Thymus (tissue), 11 donors: ENCODE results near the gene SLC24A5. TPM values are rescaled to one million over a fixed set of nuclear protein-coding genes. Genes with fewer than 3 reads are reported as not detected.

ENCODE experiments used
- DNase-seq, 9 donors: peaks; one replicate each; pipeline ENCODE4 v3.0.0-alpha.2; 2013; ENCODE audit warnings: low spot score in 9 of 9, low read depth in 6 of 9, missing footprints in 1 of 9
- H3K27ac ChIP-seq, 2 donors: one replicate each; pipeline ENCODE4 v1.5.1; 2013; ENCODE audit warnings: control low read depth in 1 of 2, low read depth in 1 of 2, low read length in 1 of 2, mild to moderate bottlenecking in 1 of 2, moderate library complexity in 1 of 2
- H3K27me3 ChIP-seq, 2 donors: one replicate each; pipeline ENCODE4 v1.5.1; 2013; ENCODE audit warnings: low read length in 1 of 2; ENCODE audit not compliant: control insufficient read depth in 2 of 2, insufficient read depth in 1 of 2
- H3K36me3 ChIP-seq, 2 donors: one replicate each; pipeline ENCODE4 v1.5.1; 2013; ENCODE audit warnings: low read length in 1 of 2, mild to moderate bottlenecking in 1 of 2, moderate library complexity in 1 of 2; ENCODE audit not compliant: control insufficient read depth in 2 of 2, insufficient read depth in 2 of 2
- H3K4me1 ChIP-seq, 2 donors: one replicate each; pipeline ENCODE4 v1.5.1; 2013; ENCODE audit warnings: low read length in 2 of 2; ENCODE audit not compliant: control insufficient read depth in 2 of 2, insufficient read depth in 2 of 2
- H3K4me3 ChIP-seq, 2 donors: one replicate each; pipeline ENCODE4 v1.5.1; 2013; ENCODE audit warnings: low read length in 2 of 2, control low read depth in 1 of 2, mild to moderate bottlenecking in 1 of 2
- H3K9me3 ChIP-seq, 2 donors: one replicate each; pipeline ENCODE4 v1.5.1; 2013; ENCODE audit warnings: low read length in 1 of 2, mild to moderate bottlenecking in 1 of 2; ENCODE audit not compliant: control insufficient read depth in 2 of 2, insufficient read depth in 1 of 2
- WGBS: extraction: QIAGEN DNeasy Blood & Tissue Kit; methylation state at CpG from one replicate; pipeline ENCODE4 v1.1.7; 2013; 5-methylcytosine and 5-hydroxymethylcytosine counted together
- polyA plus RNA-seq: library from polyadenylated mRNA; stranded (reverse); fragments of 200-250 nt; gene quantifications from one replicate; pipeline ENCODE4 v1.2.3, GENCODE V29; 2013
- total RNA-seq: library from RNA; stranded (reverse); fragments of 120-200 nt; gene quantifications from one replicate; pipeline ENCODE4 v1.2.4, GENCODE V29; 2013
- donor health status: healthy.

The SLC24A5 gene
- total and polyA plus RNA-seq, 2 donors: 0.05 to 0.07 TPM

DNA sequence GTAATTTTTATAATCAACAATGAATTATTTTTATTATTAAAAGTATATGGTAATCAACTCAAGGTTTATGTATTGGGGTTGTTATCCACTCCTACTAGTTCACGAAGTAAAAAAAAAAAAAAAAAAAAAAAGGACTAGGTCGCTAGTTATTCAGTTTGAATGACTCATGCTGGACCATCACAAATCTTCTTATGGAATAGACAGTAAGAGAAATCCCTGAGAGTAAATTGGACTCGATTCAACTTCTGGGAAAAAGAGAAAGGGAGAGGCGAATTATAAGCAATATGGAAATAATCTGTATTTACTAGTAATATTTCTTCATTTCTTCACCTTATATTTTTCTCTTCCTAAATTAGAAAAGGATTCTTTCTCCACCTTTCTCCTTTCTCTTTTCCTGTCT lies 55.3 kb downstream of the SLC24A5 start:
- peaks cover 0 to 6% of the 10 kb centered on the region in 2 donors for H3K4me1 ChIP-seq
- H3K27ac ChIP-seq: no peak overlapping the region
- no peak for DNase-seq
- no peaks in the 10 kb centered on the region for H3K9me3 ChIP-seq
- WGBS: 96% methylated on average over 4 of the region's 4 CpGs
- no peaks in the 10 kb centered on the region for H3K36me3 ChIP-seq
- H3K4me3 ChIP-seq: no peak overlapping the region
- H3K27me3 ChIP-seq: peaks cover 0 to 2% of the 10 kb centered on the region in 2 donors

DNA sequence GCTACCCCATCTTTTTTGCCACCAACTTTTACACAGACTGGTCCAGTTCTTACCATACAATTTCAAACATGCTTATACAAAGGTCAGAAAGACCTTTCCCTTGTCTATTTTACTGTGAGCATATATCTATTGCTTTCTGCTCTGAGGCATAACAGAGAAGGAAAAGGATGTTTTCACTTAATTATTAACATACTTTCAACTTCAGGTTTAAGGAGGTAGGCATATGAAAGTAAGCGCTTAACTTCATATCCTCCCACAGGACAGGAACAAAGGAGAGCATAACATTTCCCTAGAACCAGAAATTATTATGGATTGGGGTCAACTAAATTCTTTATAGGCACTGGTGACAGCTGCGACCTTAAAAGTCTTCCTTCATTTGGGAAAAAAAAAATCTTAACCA lies 56.2 kb downstream of the SLC24A5 start:
- Histone ChIP-seq H3K27me3 (peaks cover 0 to 2% of the 10 kb centered on the region in 2 donors), H3K4me1 (peaks cover 0 to 6% of the 10 kb centered on the region in 2 donors), H3K9me3 (no peaks in the 10 kb centered on the region), H3K36me3 (no peaks in the 10 kb centered on the region), H3K27ac (no peak overlapping the region), H3K4me3 (peak overlapping the region; percentile 57 to 86)
- DNase-seq: peak in 1 of 9 donors; percentile 9
- 86% methylated on average over 2 of the region's 2 CpGs for WGBS

DNA sequence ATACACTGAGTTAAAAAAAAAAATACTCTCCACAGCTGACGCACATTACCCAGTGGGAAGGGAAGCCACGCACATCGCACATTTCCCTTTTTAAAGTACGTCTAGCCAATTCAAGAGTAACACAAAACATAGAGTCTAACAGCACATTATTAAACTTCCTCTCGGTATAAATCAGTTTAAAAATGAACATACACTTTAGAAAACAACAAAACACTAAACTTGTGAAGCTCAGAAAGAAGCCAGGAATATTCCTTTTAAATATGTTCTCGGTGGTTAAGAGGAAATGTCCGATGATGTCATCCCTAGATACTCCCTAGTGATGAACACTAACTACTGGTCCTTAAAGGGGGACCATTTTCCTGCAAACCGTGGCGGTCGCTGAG lies 56.6 kb downstream of the SLC24A5 start:
- peaks cover 0 to 6% of the 10 kb centered on the region in 2 donors for H3K4me1 ChIP-seq
- peak overlapping the region; percentile 57 to 86 for H3K4me3 ChIP-seq
- WGBS: 2% methylated on average over 10 of the region's 10 CpGs
- no peaks in the 10 kb centered on the region for H3K9me3 ChIP-seq
- peaks cover 0 to 2% of the 10 kb centered on the region in 2 donors for H3K27me3 ChIP-seq
- no peaks in the 10 kb centered on the region for H3K36me3 ChIP-seq
- H3K27ac ChIP-seq: peak overlapping the region; percentile 31 to 55
- peak in 6 of 9 donors; percentile 19 to 73 (median 24) for DNase-seq

DNA sequence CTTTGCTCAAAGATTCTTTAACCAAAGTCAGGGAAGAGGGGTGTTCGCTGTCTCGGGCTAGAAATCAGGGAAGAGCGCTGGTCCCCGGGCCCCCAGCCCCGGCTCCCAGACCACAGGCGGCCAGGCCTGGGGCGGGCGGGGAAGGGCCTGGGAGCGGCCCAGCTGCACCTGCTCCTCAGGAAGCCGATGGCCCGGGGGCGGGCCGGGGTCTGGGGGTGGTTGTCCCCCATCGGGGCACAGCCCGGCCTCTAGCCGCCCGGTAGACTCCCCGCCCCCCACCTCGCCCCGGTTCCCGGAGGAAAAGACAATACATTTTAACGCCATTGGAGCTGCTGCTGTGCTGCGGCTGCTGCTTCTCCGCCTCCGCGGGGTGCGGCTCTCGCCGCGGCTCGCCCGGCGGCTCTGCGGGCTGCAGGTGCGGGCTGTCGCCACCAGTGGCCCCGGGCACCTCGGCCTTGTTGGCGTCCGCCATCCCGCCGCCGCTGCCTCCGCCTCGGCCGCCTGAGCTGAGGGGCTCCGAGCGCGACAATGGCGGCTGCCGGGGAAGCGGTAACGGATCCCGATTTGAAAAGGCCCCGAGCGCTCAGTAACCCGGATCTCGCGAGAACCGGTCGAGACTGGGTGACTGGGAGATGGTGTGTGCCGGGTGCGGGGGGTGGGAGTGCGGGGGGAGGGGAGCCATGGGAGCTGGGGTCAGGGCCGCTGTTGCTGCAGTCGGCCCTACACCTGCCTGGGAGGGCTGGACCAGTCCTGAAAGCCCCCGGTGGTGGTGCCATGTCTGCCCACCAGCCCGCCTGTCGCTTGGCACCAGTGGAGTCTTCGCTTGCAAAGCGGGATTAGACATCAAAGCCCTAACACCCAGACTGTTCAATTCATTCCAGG lies 57.2 kb downstream of the SLC24A5 start, which contains the start of gene MYEF2:
Gene MYEF2, minus strand, starts transcription at position 530 of the 882 bp plus-strand sequence. Its CDS starts 58 bp downstream, at position 472.
- peak; percentile 14 to 90 (median 61) for DNase-seq
- Histone ChIP-seq H3K4me3 (peak within 1 kb of the TSS; percentile 57 to 86), H3K9me3 (no peaks in the 10 kb centered on the region), H3K27ac (peak within 1 kb of the TSS; percentile 31 to 55), H3K4me1 (peaks cover 0 to 6% of the 10 kb centered on the region in 2 donors), H3K27me3 (peaks cover 0 to 2% of the 10 kb centered on the region in 2 donors), H3K36me3 (no peaks in the 10 kb centered on the region)
- 3% methylated on average over 71 of the region's 71 CpGs for whole genome bisulfite sequencing

DNA sequence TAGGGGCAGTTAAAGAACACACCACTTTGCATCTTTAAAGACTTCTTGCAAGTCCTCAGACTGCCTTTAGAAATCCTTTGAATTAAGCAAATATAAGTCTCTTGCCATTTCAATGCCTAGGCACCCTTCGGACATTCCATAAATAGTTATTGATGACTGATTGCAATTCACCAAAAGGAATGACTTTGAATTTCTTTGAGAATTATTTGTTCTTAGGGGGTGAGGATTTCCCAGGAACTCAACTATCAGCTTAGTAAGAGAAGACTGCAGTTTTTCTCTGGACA lies 57.8 kb downstream of the SLC24A5 start:
- no peak for DNase-seq
- Histone ChIP-seq H3K36me3 (no peaks in the 10 kb centered on the region), H3K9me3 (no peaks in the 10 kb centered on the region), H3K27me3 (peaks cover 0 to 2% of the 10 kb centered on the region in 2 donors), H3K27ac (no peak overlapping the region), H3K4me3 (peak overlapping the region in 1 of 2 donors; percentile 57), H3K4me1 (peaks cover 0 to 6% of the 10 kb centered on the region in 2 donors)
- 100% methylated on average over 1 of the region's 1 CpG for WGBS

DNA sequence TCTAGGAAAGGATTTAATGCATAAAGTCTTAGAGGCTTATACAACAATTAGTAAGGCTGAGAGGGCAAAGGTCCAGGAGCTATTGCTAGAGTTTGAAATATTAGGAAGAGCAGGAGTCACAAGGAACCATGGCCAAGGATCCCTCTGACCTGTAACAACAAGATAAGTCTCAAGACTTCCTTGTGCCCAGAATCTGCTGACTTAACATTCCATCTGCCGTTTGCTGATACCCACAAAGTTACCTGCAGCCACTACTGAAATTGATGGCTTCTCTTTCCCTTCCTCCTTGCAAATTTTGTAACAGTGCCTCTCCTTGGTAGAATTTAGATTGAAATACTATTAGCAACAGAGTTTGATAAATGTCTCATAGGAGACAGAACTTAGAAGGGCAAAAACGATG lies 62.0 kb downstream of the SLC24A5 start:
- DNase-seq: no peak
- H3K27me3 ChIP-seq: peaks cover 0 to 2% of the 10 kb centered on the region in 2 donors
- no peaks in the 10 kb centered on the region for H3K4me1 ChIP-seq
- no peak overlapping the region for H3K4me3 ChIP-seq
- H3K27ac ChIP-seq: no peak overlapping the region
- no peaks in the 10 kb centered on the region for H3K36me3 ChIP-seq
- 53% methylated on average over 2 of the region's 2 CpGs for WGBS
- no peaks in the 10 kb centered on the region for H3K9me3 ChIP-seq

DNA sequence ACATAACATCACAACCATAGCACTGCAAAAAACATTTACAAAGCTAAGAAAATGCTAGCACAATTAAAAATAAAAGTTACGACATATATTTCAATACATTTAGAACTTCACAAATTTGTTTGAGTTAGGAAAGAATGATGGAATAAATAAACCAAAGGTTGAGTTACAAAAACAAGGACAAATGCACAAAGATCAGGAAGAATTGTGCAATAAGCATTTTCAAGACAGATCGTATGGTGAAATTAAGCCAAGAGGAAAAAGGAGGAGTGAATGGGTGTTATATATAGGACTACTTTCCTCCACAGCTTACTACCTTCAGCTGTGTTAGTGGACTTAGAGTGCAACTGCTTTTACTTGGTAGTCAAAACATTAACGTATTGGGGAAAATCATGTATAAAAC lies 64.7 kb downstream of the SLC24A5 start:
- 86% methylated on average over 3 of the region's 3 CpGs for WGBS
- Histone ChIP-seq H3K36me3 (no peaks in the 10 kb centered on the region), H3K27ac (no peak overlapping the region), H3K9me3 (no peaks in the 10 kb centered on the region), H3K4me3 (no peak overlapping the region), H3K27me3 (no peaks in the 10 kb centered on the region), H3K4me1 (no peaks in the 10 kb centered on the region)
- no peak for DNase-seq

DNA sequence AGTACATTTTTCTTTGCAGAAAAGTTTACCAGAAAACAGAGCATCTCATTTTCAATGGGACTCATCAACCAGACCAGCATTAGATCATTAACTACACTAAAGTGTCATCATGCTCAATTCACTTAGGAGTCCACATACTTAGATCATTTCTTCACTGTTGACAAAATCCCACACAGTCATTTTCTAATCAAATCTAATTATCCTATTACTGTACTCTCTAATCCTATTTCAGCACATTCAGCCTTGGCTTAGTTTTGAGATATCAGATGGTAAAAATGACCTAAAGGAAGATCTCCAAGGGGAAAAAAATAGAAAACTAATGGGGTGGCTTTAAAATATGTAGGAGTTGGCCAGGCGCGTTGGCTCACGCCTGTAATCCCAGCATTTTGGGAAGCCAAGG lies 65.5 kb downstream of the SLC24A5 start:
- H3K27ac ChIP-seq: no peak overlapping the region
- no peaks in the 10 kb centered on the region for H3K4me1 ChIP-seq
- peaks cover 0 to 3% of the 10 kb centered on the region in 2 donors for H3K27me3 ChIP-seq
- no peaks in the 10 kb centered on the region for H3K36me3 ChIP-seq
- no peak overlapping the region for H3K4me3 ChIP-seq
- no peaks in the 10 kb centered on the region for H3K9me3 ChIP-seq
- DNase-seq: no peak
- WGBS: 98% methylated on average over 3 of the region's 3 CpGs

DNA sequence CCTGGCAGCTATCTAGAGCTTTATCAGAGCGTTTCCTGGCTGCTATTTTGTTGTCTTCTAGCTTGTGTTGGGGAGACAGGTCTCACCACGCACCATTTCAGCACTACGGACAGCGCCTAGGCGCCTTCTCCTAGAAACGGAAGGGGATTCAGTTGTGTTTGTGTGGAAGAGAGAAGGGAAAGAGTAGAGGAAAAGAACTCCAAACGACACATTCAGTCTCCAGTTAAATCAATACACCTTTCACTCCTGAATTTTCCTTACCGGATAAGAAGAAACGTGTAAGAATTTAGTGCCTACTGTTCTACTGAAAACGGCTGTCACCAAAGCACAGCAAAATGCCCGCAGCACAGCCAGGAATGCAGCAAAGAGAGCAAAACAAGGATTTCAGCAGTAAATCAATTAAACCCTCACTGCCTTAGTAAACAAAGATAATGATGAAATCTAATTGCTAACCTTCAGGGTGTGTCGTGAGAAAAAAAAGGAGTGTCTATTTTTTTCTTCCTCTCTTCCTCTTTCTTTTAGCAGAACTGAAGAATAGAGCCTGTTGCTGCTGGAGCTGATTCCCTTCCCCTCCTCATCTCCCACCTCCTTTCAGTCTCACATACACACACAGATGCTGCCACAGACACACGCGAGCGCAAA lies 70.3 kb downstream of the SLC24A5 start:
- Histone ChIP-seq H3K27ac (no peak overlapping the region), H3K36me3 (no peaks in the 10 kb centered on the region), H3K9me3 (no peaks in the 10 kb centered on the region), H3K4me3 (no peak overlapping the region), H3K4me1 (no peaks in the 10 kb centered on the region), H3K27me3 (peaks cover 0 to 14% of the 10 kb centered on the region in 2 donors)
- DNase-seq: peak; percentile 43 to 83 (median 64)
- 9% methylated on average over 15 of the region's 15 CpGs for WGBS
